HG02981 (cell line): ENCODE measurements around the gene JCHAIN.
"Not testable (repeated sequence)": the region's sequence is repeated elsewhere in the genome, so short reads cannot be mapped to it uniquely, and the experiment has no call there.

Experiments used
- ATAC-seq: cut with Tn5 transposase; IDR thresholded peaks from one replicate; pipeline ENCODE4 v1.9.1; 2021; ENCODE audit warnings: mild to moderate bottlenecking, moderate library complexity; ENCODE audit not compliant: unreplicated experiment

Gene JCHAIN

GRCh38 chr4:70650741-70651140 is 15.6 kb downstream of the JCHAIN start:
- not testable (repeated sequence) for ATAC-seq

DNA sequence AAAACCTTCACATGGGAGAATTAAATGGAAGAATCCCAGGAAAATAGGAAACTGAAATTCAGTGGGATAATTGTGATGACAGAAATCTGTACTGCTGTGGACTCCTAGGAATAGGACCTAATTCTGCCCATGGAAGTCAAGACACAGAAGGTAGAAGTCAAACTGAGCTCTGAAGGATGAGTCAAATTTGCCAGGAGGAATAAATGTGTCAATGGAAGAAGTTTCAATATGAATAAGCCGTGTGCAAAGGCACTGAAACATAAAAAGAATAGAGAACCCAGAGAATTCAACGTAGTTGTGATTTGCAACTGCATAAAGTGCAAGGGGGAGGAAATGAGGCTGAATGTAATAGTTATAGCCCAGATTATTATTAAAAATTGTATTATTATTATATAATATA is 26.1 kb downstream of the JCHAIN start:
- no peak for ATAC-seq

GRCh38 chr4:70637239-70637913 is 28.9 kb downstream of the JCHAIN start:
- ATAC-seq: peak; percentile 69

DNA sequence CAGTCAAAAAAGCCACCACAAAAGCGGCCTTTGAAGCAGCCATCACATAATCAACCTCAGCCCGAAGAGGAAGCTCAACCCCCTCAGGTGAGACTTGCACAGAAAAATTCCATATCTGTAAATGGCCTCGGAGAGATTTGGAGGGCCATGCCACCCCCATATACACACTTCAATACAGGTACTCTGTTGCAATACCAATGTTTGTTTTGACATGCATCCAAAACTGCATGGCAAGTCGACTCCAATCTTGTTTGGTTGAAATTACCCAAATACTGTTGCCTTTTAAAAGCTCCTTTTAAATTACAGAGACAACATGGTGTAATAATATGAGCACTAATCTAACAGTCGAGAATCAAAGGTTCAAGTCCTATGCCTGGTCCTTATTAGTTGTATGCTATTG is 31.8 kb downstream of the JCHAIN start:
- ATAC-seq: no peak

- no peak for ATAC-seq
Observed at GRCh38 chr4:70632028-70632427, 34.3 kb downstream of the JCHAIN start.

- ATAC-seq: no peak
Observed at GRCh38 chr4:70630162-70630561, 36.1 kb downstream of the JCHAIN start.

- no peak for ATAC-seq
Observed at GRCh38 chr4:70629469-70630090, 36.7 kb downstream of the JCHAIN start.

DNA sequence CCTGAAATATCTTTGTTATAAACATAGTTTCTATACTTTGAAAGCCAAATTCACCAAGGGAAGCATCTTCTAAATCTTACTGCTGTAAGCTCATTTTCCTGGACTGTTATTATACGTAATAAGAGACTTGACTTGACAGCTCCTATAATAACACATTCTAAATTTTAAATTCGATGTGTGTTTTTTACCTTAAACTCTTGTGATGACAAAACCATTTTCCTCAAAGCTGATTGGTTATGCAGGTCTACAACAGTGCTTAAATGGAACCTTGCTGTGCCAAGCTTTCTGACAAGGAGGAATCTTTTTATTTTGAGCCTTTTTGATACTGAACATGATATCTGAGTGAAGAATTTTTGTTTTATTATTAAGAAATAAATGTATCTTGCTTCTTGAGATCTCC is 37.9 kb downstream of the JCHAIN start, which contains the start of gene ENAM:
Gene ENAM (plus strand): TSS at position 301 of the 400 bp plus-strand sequence. CDS start 757 bp downstream, outside the sequence.
- no peak for ATAC-seq

- ATAC-seq: no peak
Observed at GRCh38 chr4:70627620-70628019, 38.7 kb downstream of the JCHAIN start.

- ATAC-seq: no peak
Observed at GRCh38 chr4:70624226-70624793, 42.0 kb downstream of the JCHAIN start.

DNA sequence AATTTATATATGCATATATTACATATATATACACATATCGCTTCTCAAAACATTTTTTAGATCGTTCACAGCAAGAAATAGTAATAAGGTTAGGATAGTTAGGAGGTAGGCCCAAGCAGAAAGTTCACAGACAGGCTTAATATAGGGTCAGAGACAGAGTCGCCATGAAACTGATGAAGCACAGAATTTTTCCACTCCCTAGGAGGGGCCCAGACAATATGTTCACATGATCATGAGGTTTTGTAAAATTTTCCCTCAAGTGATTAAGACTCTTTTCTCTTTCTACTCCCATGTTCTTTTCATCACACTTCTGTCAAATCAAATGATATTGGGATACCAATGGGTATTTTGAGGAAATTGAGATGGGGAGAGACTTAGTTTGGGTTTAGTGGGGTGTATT is 43.0 kb downstream of the JCHAIN start:
- ATAC-seq: no peak

DNA sequence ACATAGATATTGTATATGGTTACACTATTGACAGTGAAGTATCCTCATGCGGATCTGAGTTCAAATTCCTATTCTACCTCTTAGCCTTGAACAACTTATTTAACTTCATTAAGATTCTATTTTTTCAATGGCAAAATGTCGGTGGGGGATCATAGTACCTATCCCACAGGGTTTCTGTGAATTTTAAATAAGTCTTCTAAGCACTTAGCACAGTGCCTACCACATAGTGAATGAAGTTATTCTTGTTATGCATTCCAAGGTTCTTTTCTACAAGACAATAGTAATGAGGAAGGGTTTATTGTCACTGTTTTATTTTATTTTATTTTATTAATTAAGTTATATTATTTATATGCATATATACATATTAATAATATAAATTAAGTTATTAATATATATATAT is 46.5 kb downstream of the JCHAIN start:
- ATAC-seq: no peak

DNA sequence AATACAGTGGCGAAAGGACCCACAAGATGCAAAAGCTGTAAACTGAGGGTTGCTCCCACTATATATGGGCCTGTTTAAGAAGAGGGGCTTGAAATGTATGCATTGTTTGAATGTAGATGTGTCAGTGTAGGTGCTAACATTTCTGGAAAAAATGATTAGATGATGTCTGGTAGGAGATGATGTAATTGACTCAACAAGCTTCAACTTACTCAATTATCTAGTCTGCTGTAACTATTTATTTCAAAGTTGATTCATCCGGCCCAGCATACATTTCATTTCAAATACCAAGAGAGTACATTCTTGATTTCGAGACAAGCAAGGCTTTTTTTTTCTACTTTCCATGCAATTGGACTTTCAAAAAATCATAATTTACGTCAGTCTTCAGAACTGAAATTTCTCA is 47.0 kb downstream of the JCHAIN start:
- no peak for ATAC-seq

- no peak for ATAC-seq
Observed at GRCh38 chr4:70614184-70614555, 52.1 kb downstream of the JCHAIN start.

- ATAC-seq: peak; percentile 69
Observed at GRCh38 chr4:70613306-70614183, 52.8 kb downstream of the JCHAIN start.

- ATAC-seq: no peak
Observed at GRCh38 chr4:70608324-70608723, 58.0 kb downstream of the JCHAIN start.

DNA sequence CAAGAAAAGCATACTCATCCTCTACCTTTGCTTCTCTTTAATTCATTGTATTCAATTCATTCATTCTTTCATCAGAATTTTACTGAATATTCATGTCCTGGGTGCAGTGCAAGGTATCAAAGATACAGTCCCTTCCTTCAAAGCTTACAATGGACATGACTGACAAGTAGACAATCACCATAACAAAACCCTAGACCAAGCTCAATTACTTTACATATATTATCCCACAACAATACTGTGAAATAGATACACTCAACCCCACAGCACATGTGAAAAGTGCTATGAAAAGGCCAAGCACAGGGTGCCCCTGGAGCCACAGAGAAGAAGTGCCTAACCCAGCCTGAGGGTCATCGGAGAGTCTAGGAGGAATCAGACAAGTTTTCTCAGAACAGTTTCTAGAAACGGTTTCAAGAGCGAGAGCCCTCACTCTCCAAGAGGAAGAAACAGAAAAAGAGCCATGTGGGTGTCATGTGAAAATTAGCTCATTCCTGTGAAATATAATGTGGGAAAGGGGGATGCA is 58.9 kb downstream of the JCHAIN start:
- ATAC-seq: no peak

DNA sequence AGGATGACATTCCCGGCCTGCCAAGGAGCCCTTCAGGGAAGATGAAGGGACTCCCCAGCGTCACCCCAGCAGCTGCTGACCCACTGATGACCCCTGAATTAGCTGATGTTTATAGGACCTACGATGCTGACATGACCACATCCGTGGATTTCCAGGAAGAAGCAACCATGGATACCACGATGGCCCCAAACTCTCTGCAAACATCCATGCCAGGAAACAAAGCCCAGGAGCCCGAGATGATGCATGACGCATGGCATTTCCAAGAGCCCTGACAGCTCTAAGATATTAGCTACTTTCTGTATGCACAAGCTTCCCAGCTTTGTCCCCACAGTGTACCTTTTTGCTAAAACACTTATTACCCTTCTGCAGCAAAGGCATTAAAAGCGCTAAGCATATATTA is 59.8 kb downstream of the JCHAIN start:
- ATAC-seq: no peak
